ENCODE measurements around the gene ZNF574.

The ZNF574 gene

GRCh38 chr19:42116308-42117075 lies 40.5 kb downstream of the ZNF574 start:
- DNase-seq (ENCODE audit: low read depth): no peak
- no peak for TF ChIP-seq CTCF (IDR thresholded peaks at IDR 0.05; ENCODE audit: control insufficient read depth, extremely low read depth, insufficient read depth)
- no peak overlapping the region for H3K4me3 ChIP-seq (ENCODE audit: low read depth, low read length)

DNA sequence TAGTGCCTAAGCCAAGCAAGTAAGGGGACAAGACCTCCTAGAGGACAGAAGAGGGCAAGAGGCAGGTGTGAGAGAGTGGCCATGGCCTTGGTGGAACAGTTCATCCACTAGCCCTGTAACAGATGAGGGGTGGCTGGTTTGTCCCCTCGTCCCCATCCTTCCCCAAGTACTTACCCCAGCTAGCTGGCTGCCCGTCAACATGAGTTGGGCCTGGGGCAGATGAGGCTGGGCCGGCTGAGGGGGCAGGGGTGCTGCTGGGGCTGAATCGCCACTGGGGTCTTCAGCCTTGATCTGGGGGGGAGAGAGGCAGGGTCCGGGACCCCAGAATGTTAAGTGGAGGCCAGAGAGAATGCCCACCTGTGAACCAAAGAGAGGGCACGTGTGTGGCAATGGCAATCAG lies 41.1 kb downstream of the ZNF574 start:
- no peak for TF ChIP-seq CTCF (IDR thresholded peaks at IDR 0.05; ENCODE audit: control insufficient read depth, extremely low read depth, insufficient read depth)
- DNase-seq (ENCODE audit: low read depth): no peak
- H3K4me3 ChIP-seq (ENCODE audit: low read depth, low read length): no peak overlapping the region

- no peak for DNase-seq (ENCODE audit: low read depth)
- no peak for TF ChIP-seq CTCF (IDR thresholded peaks at IDR 0.05; ENCODE audit: control insufficient read depth, extremely low read depth, insufficient read depth)
- no peak overlapping the region for H3K4me3 ChIP-seq (ENCODE audit: low read depth, low read length)
These were observed 44.5 kb downstream of the ZNF574 start for GRCh38 chr19:42120276-42120980.

DNA sequence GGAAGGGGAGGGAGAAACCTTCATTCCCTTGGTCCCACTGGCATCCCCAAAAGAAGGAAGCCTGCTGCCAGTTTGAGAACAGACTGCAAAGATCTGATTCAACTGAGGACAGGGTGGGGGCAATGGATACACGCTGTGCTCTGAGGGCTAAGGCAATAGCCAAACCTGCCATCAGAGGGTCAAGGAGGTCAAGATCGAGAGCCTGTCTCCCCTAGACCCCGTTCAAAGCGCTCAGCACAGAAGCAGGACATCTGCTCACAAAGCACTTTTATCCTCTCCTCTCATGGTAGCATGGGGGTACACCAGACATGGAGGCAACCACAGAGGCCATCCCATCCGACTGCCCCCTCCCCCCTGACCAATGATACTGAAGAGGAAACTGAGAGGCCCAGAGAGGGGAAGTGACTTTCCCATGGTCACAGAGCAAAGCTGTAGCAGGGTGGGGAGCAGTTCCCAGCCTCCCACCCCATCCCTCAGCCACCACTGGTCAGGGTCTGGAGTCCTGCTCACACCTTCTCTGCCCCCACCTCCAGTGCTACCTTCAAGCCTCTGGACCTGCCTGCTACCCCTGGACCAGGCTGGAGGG lies 45.2 kb downstream of the ZNF574 start:
- no peak for DNase-seq (ENCODE audit: low read depth)
- H3K4me3 ChIP-seq (ENCODE audit: low read depth, low read length): no peak overlapping the region
- no peak for TF ChIP-seq CTCF (IDR thresholded peaks at IDR 0.05; ENCODE audit: control insufficient read depth, extremely low read depth, insufficient read depth)

GRCh38 chr19:42121656-42122069 lies 45.7 kb downstream of the ZNF574 start:
- DNase-seq (ENCODE audit: low read depth): no peak
- no peak overlapping the region for H3K4me3 ChIP-seq (ENCODE audit: low read depth, low read length)
- TF ChIP-seq CTCF (IDR thresholded peaks at IDR 0.05; ENCODE audit: control insufficient read depth, extremely low read depth, insufficient read depth): no peak

- DNase-seq (ENCODE audit: low read depth): no peak
- TF ChIP-seq CTCF (IDR thresholded peaks at IDR 0.05; ENCODE audit: control insufficient read depth, extremely low read depth, insufficient read depth): no peak
- no peak overlapping the region for H3K4me3 ChIP-seq (ENCODE audit: low read depth, low read length)
These were observed 47.0 kb downstream of the ZNF574 start for GRCh38 chr19:42122691-42123607.

Measured in LNCaP clone FGC (cell line).